GM12892 (cell line): ENCODE data around the gene TAAR9.

Experiments used
- POLR2A ChIP-seq: IDR thresholded peaks from 2 replicates; pipeline ENCODE4 v1.6.1; 2011; ENCODE audit warnings: low read depth, low read length, control low read depth
- POLR2AphosphoS5 ChIP-seq: IDR thresholded peaks from 2 replicates; pipeline ENCODE4 v1.6.1; 2011; ENCODE audit warnings: low read depth, low read length, control low read depth

GRCh38 chr6:132491881-132492280, 46.2 kb upstream of the TAAR9 start:
- TF ChIP-seq POLR2AphosphoS5, result no peak
- TF ChIP-seq POLR2A, result no peak
